SH-SY5Y (cell line): ENCODE results near the gene SYCE3.

Source experiments
- GATA2 ChIP-seq: IDR thresholded peaks from 2 replicates; pipeline ENCODE4 v1.6.1; 2011; ENCODE audit warnings: mild to moderate bottlenecking, low read depth, low read length
- GATA3 ChIP-seq: IDR thresholded peaks from 2 replicates; pipeline ENCODE4 v1.6.1; 2011; ENCODE audit warnings: low read depth, mild to moderate bottlenecking, low read length, moderate library complexity

GRCh38 chr22:50505776-50506610, 56.7 kb downstream of the SYCE3 start:
- TF ChIP-seq GATA2 = no peak
- TF ChIP-seq GATA3 = no peak
